GM23248 (cell line): ENCODE data around the gene RAB2B. TPM values are rescaled to one million over a fixed set of nuclear protein-coding genes. Genes with fewer than 3 reads are reported as not detected.

Source experiments
- DNase-seq: peaks from one replicate; pipeline ENCODE4 v3.0.0-alpha.2; 2015
- H2AFZ ChIP-seq: fragments of 200-600 bp; sonication (generic); 2 replicates; pipeline ENCODE4 v1.6.1; 2016; ENCODE audit warnings: antibody characterized with exemption
- H3F3A ChIP-seq: fragments of 200-600 bp; sonication (generic); 2 replicates; pipeline ENCODE4 v1.6.1; 2016; ENCODE audit warnings: mild to moderate bottlenecking, antibody characterized with exemption, mixed run types; ENCODE audit not compliant: insufficient read depth
- H3K27ac ChIP-seq: fragments of 200-600 bp; sonication (generic); 2 replicates; pipeline ENCODE4 v1.5.1; 2016; ENCODE audit warnings: mild to moderate bottlenecking
- H3K27me3 ChIP-seq: fragments of 200-600 bp; sonication (generic); replicated peaks from 2 replicates; pipeline ENCODE4 v1.6.1; 2016; ENCODE audit warnings: mild to moderate bottlenecking; ENCODE audit not compliant: insufficient read depth
- H3K36me3 ChIP-seq: fragments of 200-600 bp; sonication (generic); 2 replicates; pipeline ENCODE4 v1.6.1; 2016; ENCODE audit warnings: low read depth, mild to moderate bottlenecking
- H3K4me1 ChIP-seq: fragments of 200-600 bp; sonication (generic); 2 replicates; pipeline ENCODE4 v1.6.1; 2016; ENCODE audit warnings: mild to moderate bottlenecking; ENCODE audit not compliant: insufficient read depth
- H3K4me2 ChIP-seq: fragments of 200-600 bp; sonication (generic); one replicate; pipeline ENCODE4 v1.6.1; 2016; ENCODE audit warnings: mild to moderate bottlenecking; ENCODE audit not compliant: unreplicated experiment
- H3K4me3 ChIP-seq: fragments of 200-600 bp; sonication (generic); 2 replicates; pipeline ENCODE4 v1.5.1; 2016; ENCODE audit warnings: mild to moderate bottlenecking
- H3K79me2 ChIP-seq: fragments of 200-600 bp; sonication (generic); 2 replicates; pipeline ENCODE4 v1.6.1; 2016; ENCODE audit warnings: mild to moderate bottlenecking; ENCODE audit not compliant: insufficient read depth
- H3K9ac ChIP-seq: fragments of 200-600 bp; sonication (generic); 2 replicates; pipeline ENCODE4 v1.6.1; 2016; ENCODE audit warnings: mild to moderate bottlenecking
- H3K9me2 ChIP-seq: fragments of 200-600 bp; sonication (generic); 2 replicates; pipeline ENCODE4 v1.6.1; 2016; ENCODE audit warnings: mixed run types, mild to moderate bottlenecking, moderate library complexity; ENCODE audit not compliant: insufficient read depth
- H3K9me3 ChIP-seq: fragments of 200-600 bp; sonication (generic); one replicate; pipeline ENCODE4 v1.6.1; 2017; ENCODE audit warnings: low read depth
- H4K20me1 ChIP-seq: fragments of 200-600 bp; sonication (generic); 2 replicates; pipeline ENCODE4 v1.6.0; 2016; ENCODE audit not compliant: insufficient read depth
- EZH2 ChIP-seq: fragments of 200-600 bp; sonication (generic); IDR thresholded peaks from 2 replicates; pipeline ENCODE4 v1.6.1; 2018; ENCODE audit warnings: antibody characterized with exemption, mild to moderate bottlenecking; ENCODE audit not compliant: insufficient read depth, poor library complexity, severe bottlenecking
- EZH2phosphoT487 ChIP-seq: fragments of 200-600 bp; sonication (generic); IDR thresholded peaks from 2 replicates; pipeline ENCODE4 v1.6.1; 2018; ENCODE audit warnings: antibody characterized with exemption, moderate library complexity, mild to moderate bottlenecking, low read depth; ENCODE audit not compliant: insufficient read depth
- WGBS, 2 experiments: methylation state at CpG; one replicate each; pipeline ENCODE4 v1.1.6; 2015 to 2017; ENCODE audit warnings: low lambda C conversion rate in 2 of 2, low coverage in 1 of 2; ENCODE audit errors: missing lambda C conversion rate in 2 of 2; 5-methylcytosine and 5-hydroxymethylcytosine counted together
- in situ Hi-C: fragments of 300-500 bp; cut with MboI; formaldehyde crosslinking; loops from 2 replicates; pipeline ENCODE4 v1.15.0; 2020
- polyA plus RNA-seq: library from polyadenylated mRNA; unstranded; fragments of >200 nt; fragmentation: Nextera tagmentation; extraction: Ambion mirVana; gene quantifications from 2 replicates; pipeline ENCODE4 v1.2.1, GENCODE V29; 2016
- small RNA-seq: library from RNA; depleted of rRNA; stranded (forward); fragments of <200 nt; gene quantifications from one replicate; pipeline ENCODE3, GENCODE V24; 2014; ENCODE audit warnings: low read depth, low replicate concordance
- total RNA-seq: library from RNA; depleted of rRNA; stranded (reverse); fragments of >200 nt; shearing (Covaris generic); gene quantifications from 2 replicates; pipeline ENCODE4 v1.2.3, GENCODE V29; 2014; rRNA removed

Gene RAB2B
- total and polyA plus RNA-seq, 2 experiments from 2014 or later: 14.7 to 31.6 TPM

DNA sequence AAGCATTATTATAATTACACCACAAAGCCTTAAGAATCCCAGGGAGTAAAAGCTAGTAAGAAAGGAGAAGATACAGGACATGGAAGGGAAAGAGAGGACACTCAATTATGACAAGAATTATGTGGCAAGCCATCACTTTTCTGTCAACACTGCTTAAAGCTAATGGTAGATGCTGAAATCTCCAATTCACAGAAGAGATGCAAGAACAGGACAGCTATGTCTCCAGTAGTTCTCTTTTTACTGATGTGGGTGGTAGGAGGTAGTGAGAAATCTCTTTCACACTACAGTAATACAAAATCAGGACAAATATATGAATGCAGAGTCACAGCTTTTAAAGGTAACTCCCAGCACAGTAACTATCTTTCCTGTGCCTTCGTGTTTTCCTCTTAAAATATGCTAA lies 50.1 kb downstream of the RAB2B start:
- H3F3A ChIP-seq: 0 out of 2 replicates have a peak, but pooled peaks cover under 1% of the 10 kb centered on the region
- H3K4me3 ChIP-seq: no peak overlapping the region
- no peaks in the 10 kb centered on the region for H3K9me2 ChIP-seq
- DNase-seq: no peak
- 93 to 100% methylated on average over 1 of the region's 1 CpG for WGBS, 2 experiments
- in situ Hi-C loops: no loop called here
- H3K9ac ChIP-seq: no peak overlapping the region
- peaks cover 85% of the 10 kb centered on the region for H3K36me3 ChIP-seq
- H3K9me3 ChIP-seq: no peaks in the 10 kb centered on the region
- H3K79me2 ChIP-seq: peaks cover 85% of the 10 kb centered on the region
- no peaks in the 10 kb centered on the region for H3K4me1 ChIP-seq
- no peaks in the 10 kb centered on the region for H3K27me3 ChIP-seq
- no peak overlapping the region for H3K4me2 ChIP-seq
- no peak for TF ChIP-seq EZH2phosphoT487
- no peak for TF ChIP-seq EZH2
- H2AFZ ChIP-seq: no peak overlapping the region
- H3K27ac ChIP-seq: no peak overlapping the region
- no peaks in the 10 kb centered on the region for H4K20me1 ChIP-seq

DNA sequence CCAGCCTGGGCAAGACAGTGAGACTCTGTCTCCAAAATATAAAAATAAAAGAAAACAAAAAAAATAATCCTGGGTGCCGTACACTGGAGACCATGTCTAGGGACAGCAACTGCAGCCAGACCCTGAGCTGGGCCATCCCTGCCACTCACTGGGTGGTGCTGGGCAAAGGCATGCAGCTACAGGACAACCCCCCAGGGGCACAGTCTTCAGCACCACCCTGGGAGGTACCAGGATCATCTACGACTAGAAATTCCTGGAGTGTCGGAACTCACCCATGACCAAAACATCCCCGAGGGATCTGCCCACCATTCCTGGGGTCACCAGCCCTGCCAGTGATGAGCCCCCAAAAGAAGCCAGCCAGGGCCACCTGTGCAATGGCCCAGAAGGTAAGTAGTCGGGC lies 57.2 kb downstream of the RAB2B start:
- no peak overlapping the region for H3K4me2 ChIP-seq
- H2AFZ ChIP-seq: no peak overlapping the region
- no peaks in the 10 kb centered on the region for H3K9me2 ChIP-seq
- H3K79me2 ChIP-seq: peaks cover 55% of the 10 kb centered on the region
- H3K4me1 ChIP-seq: no peaks in the 10 kb centered on the region
- peaks cover 6% of the 10 kb centered on the region; the same call in 1 of the 2 replicates for H3F3A ChIP-seq
- 91 to 98% methylated on average over 5 of the region's 5 CpGs for whole genome bisulfite sequencing, 2 experiments
- in situ Hi-C loops: no loop called here
- H3K4me3 ChIP-seq: no peak overlapping the region
- TF ChIP-seq EZH2phosphoT487: no peak
- no peak for TF ChIP-seq EZH2
- H3K9me3 ChIP-seq: no peaks in the 10 kb centered on the region
- peaks cover 73% of the 10 kb centered on the region for H3K36me3 ChIP-seq
- no peaks in the 10 kb centered on the region for H4K20me1 ChIP-seq
- H3K9ac ChIP-seq: no peak overlapping the region
- no peak for DNase-seq
- H3K27me3 ChIP-seq: no peaks in the 10 kb centered on the region
- no peak overlapping the region for H3K27ac ChIP-seq

DNA sequence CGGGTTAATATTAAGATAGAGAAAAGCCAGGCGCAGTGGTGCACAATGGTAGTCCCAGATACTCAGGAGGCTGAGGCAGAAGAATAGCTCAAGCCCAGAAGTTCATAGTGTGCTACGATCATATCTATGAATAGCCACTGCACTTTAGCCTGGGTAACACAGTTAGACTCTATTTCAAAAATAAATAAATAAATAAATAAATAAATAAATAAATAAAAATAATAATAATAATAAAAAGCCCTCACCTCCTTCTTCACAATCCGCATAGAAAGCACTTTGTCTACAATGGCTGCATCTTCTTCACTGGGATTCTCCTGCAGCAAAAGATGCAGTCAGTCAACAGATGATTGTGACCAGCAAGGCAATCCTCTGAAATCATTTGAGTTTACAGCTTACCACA lies 61.4 kb downstream of the RAB2B start:
- Histone ChIP-seq H3K79me2 (peaks cover 30% of the 10 kb centered on the region), H2AFZ (no peak overlapping the region), H3K27ac (no peak overlapping the region), H3K4me1 (no peaks in the 10 kb centered on the region), H3K9me3 (no peaks in the 10 kb centered on the region), H3K27me3 (no peaks in the 10 kb centered on the region), H3K4me2 (no peak overlapping the region), H3K36me3 (peaks cover 75% of the 10 kb centered on the region), H4K20me1 (no peaks in the 10 kb centered on the region), H3K9ac (no peak overlapping the region), H3K9me2 (no peaks in the 10 kb centered on the region), H3F3A (peaks cover 5% of the 10 kb centered on the region; the same call in 1 of the 2 replicates), H3K4me3 (no peak overlapping the region)
- TF ChIP-seq EZH2phosphoT487 (no peak), EZH2 (no peak)
- in situ Hi-C loops: no loop called here
- DNase-seq: no peak
- WGBS, 2 experiments: 85 to 87% methylated on average over 4 of the region's 4 CpGs

DNA sequence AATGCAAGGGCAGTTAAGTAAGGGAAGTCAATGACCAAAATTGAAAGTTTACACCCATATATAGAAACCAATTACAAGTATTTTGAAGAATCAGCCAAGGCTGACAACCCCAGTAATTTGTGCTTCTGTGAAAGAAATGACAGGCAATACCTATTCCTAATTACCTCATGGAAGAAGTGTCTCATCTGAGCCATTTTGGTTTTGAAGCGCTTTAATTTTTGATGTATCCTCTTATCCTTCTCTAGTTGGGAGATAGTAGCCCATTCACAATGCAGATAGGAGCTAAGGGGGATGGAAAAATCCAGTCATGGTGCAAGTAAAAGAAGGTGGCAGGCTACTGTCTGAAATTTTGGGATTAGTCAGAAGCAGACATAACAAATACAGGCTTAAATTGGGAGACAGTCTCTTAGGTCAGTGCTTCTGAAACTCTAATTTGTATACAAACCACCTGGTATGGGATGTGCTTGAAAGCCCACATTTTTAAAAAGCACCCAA lies 62.6 kb downstream of the RAB2B start:
- peaks cover 16% of the 10 kb centered on the region for H3F3A ChIP-seq
- H3K36me3 ChIP-seq: peaks cover 79% of the 10 kb centered on the region
- DNase-seq: no peak
- H4K20me1 ChIP-seq: no peaks in the 10 kb centered on the region
- WGBS, 2 experiments: 96 to 100% methylated on average over 1 of the region's 1 CpG
- H2AFZ ChIP-seq: no peak overlapping the region
- H3K4me1 ChIP-seq: no peaks in the 10 kb centered on the region
- H3K9ac ChIP-seq: no peak overlapping the region
- no peaks in the 10 kb centered on the region for H3K9me2 ChIP-seq
- in situ Hi-C loops: no loop called here
- no peaks in the 10 kb centered on the region for H3K27me3 ChIP-seq
- H3K27ac ChIP-seq: no peak overlapping the region
- H3K9me3 ChIP-seq: no peaks in the 10 kb centered on the region
- H3K4me3 ChIP-seq: no peak overlapping the region
- H3K79me2 ChIP-seq: peaks cover 26% of the 10 kb centered on the region
- H3K4me2 ChIP-seq: no peak overlapping the region
- TF ChIP-seq EZH2 (no peak), EZH2phosphoT487 (no peak)

Small RNAs within 50 kb of the gene (small RNA-seq; reads per million reads assigned to genes)
- gene RN7SL650P: not detected

Other genes starting within 250 kb of the RAB2B start
- gene HNRNPC, start 207.5 kb downstream of the RAB2B start, total RNA-seq: 674 and 705 TPM in 2 replicates
- gene HNRNPC, start 207.5 kb downstream of the RAB2B start, polyA plus RNA-seq: 584 and 592 TPM in 2 replicates
- gene RPGRIP1, start 196.9 kb downstream of the RAB2B start, total RNA-seq: not detected in 2 replicates
- not detected in 2 replicates for gene RPGRIP1, start 196.9 kb downstream of the RAB2B start, polyA plus RNA-seq
- gene SUPT16H, start 92.9 kb downstream of the RAB2B start, total RNA-seq: 56.9 and 61.7 TPM in 2 replicates
- 64.4 and 64.7 TPM in 2 replicates for gene SUPT16H, start 92.9 kb downstream of the RAB2B start, polyA plus RNA-seq
- gene CHD8, start 20.8 kb downstream of the RAB2B start, total RNA-seq: 32.8 and 35.9 TPM in 2 replicates
- gene CHD8, start 20.8 kb downstream of the RAB2B start, polyA plus RNA-seq: 21.2 and 21.4 TPM in 2 replicates
- 23.6 and 27.2 TPM in 2 replicates for gene TOX4, start 236 bp upstream of the RAB2B start, total RNA-seq
- 74.2 TPM in 2 replicates for gene TOX4, start 236 bp upstream of the RAB2B start, polyA plus RNA-seq
- 44.1 and 44.5 TPM in 2 replicates for gene METTL3, start 34.4 kb upstream of the RAB2B start, total RNA-seq
- gene METTL3, start 34.4 kb upstream of the RAB2B start, polyA plus RNA-seq: 25.6 and 28.6 TPM in 2 replicates
- 0.25 and 2.7 TPM in 2 replicates for gene SALL2, start 49.4 kb upstream of the RAB2B start, total RNA-seq
- 0.69 and 1.3 TPM in 2 replicates for gene SALL2, start 49.4 kb upstream of the RAB2B start, polyA plus RNA-seq
- not detected in 2 replicates for gene OR10G3, start 103.1 kb upstream of the RAB2B start, total RNA-seq
- not detected in 2 replicates for gene OR10G3, start 103.1 kb upstream of the RAB2B start, polyA plus RNA-seq
- gene OR10G2, start 158.0 kb upstream of the RAB2B start, total RNA-seq: not detected in 2 replicates
- gene OR10G2, start 158.0 kb upstream of the RAB2B start, polyA plus RNA-seq: not detected in 2 replicates
- gene OR4E2, start 176.9 kb upstream of the RAB2B start, total RNA-seq: not detected in 2 replicates
- not detected in 2 replicates for gene OR4E2, start 176.9 kb upstream of the RAB2B start, polyA plus RNA-seq
- not detected in 2 replicates for gene OR4E1, start 196.9 kb upstream of the RAB2B start, total RNA-seq
- gene OR4E1, start 196.9 kb upstream of the RAB2B start, polyA plus RNA-seq: not detected in 2 replicates